ENCODE measurements around the gene ZNF726.
"Not testable (repeated sequence)": the region's sequence is repeated elsewhere in the genome, so short reads cannot be mapped to it uniquely, and the experiment has no call there.

Gene ZNF726

GRCh38 chr19:23914402-23915286 lies at the start of gene ZNF726:
TSS of gene ZNF726 (plus strand) at chr19:23914886. CDS start at chr19:23914995, 109 bp downstream.
- peak; percentile 96 for DNase-seq (ENCODE audit: low read depth)

GRCh38 chr19:23867895-23868294 lies 46.8 kb upstream of the ZNF726 start:
- DNase-seq (ENCODE audit: low read depth), result peak; percentile 3

GRCh38 chr19:23868630-23869029 lies 46.1 kb upstream of the ZNF726 start:
- DNase-seq (ENCODE audit: low read depth), result no peak

GRCh38 chr19:23872282-23872919 lies 42.3 kb upstream of the ZNF726 start:
- no peak for DNase-seq (ENCODE audit: low read depth)

GRCh38 chr19:23876261-23876660 lies 38.4 kb upstream of the ZNF726 start:
- no peak for DNase-seq (ENCODE audit: low read depth)

- not testable (repeated sequence) for DNase-seq (ENCODE audit: low read depth)
Measured at GRCh38 chr19:23876756-23877155, 37.9 kb upstream of the ZNF726 start.

- no peak for DNase-seq (ENCODE audit: low read depth)
Measured at GRCh38 chr19:23882493-23882892, 32.2 kb upstream of the ZNF726 start.

GRCh38 chr19:23884363-23884762 lies 30.3 kb upstream of the ZNF726 start:
- DNase-seq (ENCODE audit: low read depth), result no peak

- no peak for DNase-seq (ENCODE audit: low read depth)
Measured at GRCh38 chr19:23887642-23888041, 27.0 kb upstream of the ZNF726 start.

GRCh38 chr19:23896096-23896495 lies 18.6 kb upstream of the ZNF726 start:
- DNase-seq (ENCODE audit: low read depth), result not testable (repeated sequence)

GRCh38 chr19:23896912-23897311 lies 17.8 kb upstream of the ZNF726 start:
- no peak for DNase-seq (ENCODE audit: low read depth)

- DNase-seq (ENCODE audit: low read depth), result no peak
Measured at GRCh38 chr19:23901360-23901759, 13.3 kb upstream of the ZNF726 start.

GRCh38 chr19:23904406-23904805 lies 10.3 kb upstream of the ZNF726 start:
- no peak for DNase-seq (ENCODE audit: low read depth)

- DNase-seq (ENCODE audit: low read depth), result no peak
Measured at GRCh38 chr19:23905771-23906170, 8.9 kb upstream of the ZNF726 start.

- DNase-seq (ENCODE audit: low read depth), result no peak
Measured at GRCh38 chr19:23906835-23907234, 7.9 kb upstream of the ZNF726 start.

GRCh38 chr19:23908165-23908564 lies 6.5 kb upstream of the ZNF726 start:
- DNase-seq (ENCODE audit: low read depth), result no peak

GRCh38 chr19:23909222-23909621 lies 5.5 kb upstream of the ZNF726 start:
- no peak for DNase-seq (ENCODE audit: low read depth)

GRCh38 chr19:23913931-23914330 lies 755 bp upstream of the ZNF726 start:
- DNase-seq (ENCODE audit: low read depth), result peak; percentile 2

GRCh38 chr19:23916991-23917390 lies 2.3 kb downstream of the ZNF726 start:
- peak; percentile 7 for DNase-seq (ENCODE audit: low read depth)

GRCh38 chr19:23917856-23918255 lies 3.2 kb downstream of the ZNF726 start:
- DNase-seq (ENCODE audit: low read depth), result no peak

- no peak for DNase-seq (ENCODE audit: low read depth)
Measured at GRCh38 chr19:23925285-23925684, 10.6 kb downstream of the ZNF726 start.

- no peak for DNase-seq (ENCODE audit: low read depth)
Measured at GRCh38 chr19:23932878-23933277, 18.2 kb downstream of the ZNF726 start.

- DNase-seq (ENCODE audit: low read depth), result not testable (repeated sequence)
Measured at GRCh38 chr19:23937031-23937430, 22.3 kb downstream of the ZNF726 start.
